Inferior parietal cortex (tissue), 1 donor: ENCODE measurements around the gene ABHD10.
A peak's percentile ranks its signal among the peaks of the same experiment; 100 is the strongest.

Experiments used
- DNase-seq: peaks from one replicate; pipeline ENCODE4 v3.0.0-alpha.2; 2016; ENCODE audit errors: extremely low spot score

The ABHD10 gene

GRCh38 chr3:111978583-111979433, at the start of gene ABHD10:
Gene ABHD10 (plus strand): TSS chr3:111979026. CDS start chr3:111979062, 36 bp downstream.
- peak; percentile 99 for DNase-seq

GRCh38 chr3:111929484-111929883, 49.3 kb upstream of the ABHD10 start:
- DNase-seq: no peak

GRCh38 chr3:111932946-111933345, 45.9 kb upstream of the ABHD10 start:
- no peak for DNase-seq

GRCh38 chr3:111936191-111936841, 42.5 kb upstream of the ABHD10 start:
- DNase-seq: no peak

- no peak for DNase-seq
These were observed 41.9 kb upstream of the ABHD10 start for GRCh38 chr3:111936967-111937366.

- DNase-seq: no peak
These were observed 41.0 kb upstream of the ABHD10 start for GRCh38 chr3:111937871-111938270.

- no peak for DNase-seq
These were observed 39.0 kb upstream of the ABHD10 start for GRCh38 chr3:111939873-111940272.

GRCh38 chr3:111943533-111943932, 35.3 kb upstream of the ABHD10 start:
- no peak for DNase-seq

GRCh38 chr3:111944372-111944771, 34.5 kb upstream of the ABHD10 start:
- DNase-seq: no peak

GRCh38 chr3:111947231-111947630, 31.6 kb upstream of the ABHD10 start:
- no peak for DNase-seq

GRCh38 chr3:111948786-111949185, 30.0 kb upstream of the ABHD10 start:
- no peak for DNase-seq

- DNase-seq: no peak
These were observed 29.1 kb upstream of the ABHD10 start for GRCh38 chr3:111949712-111950111.

GRCh38 chr3:111951032-111951431, 27.8 kb upstream of the ABHD10 start:
- no peak for DNase-seq

- DNase-seq: no peak
These were observed 26.7 kb upstream of the ABHD10 start for GRCh38 chr3:111952086-111952485.

- DNase-seq: no peak
These were observed 25.9 kb upstream of the ABHD10 start for GRCh38 chr3:111952866-111953450.

GRCh38 chr3:111954228-111954990, 24.4 kb upstream of the ABHD10 start:
- no peak for DNase-seq

- DNase-seq: no peak
These were observed 22.9 kb upstream of the ABHD10 start for GRCh38 chr3:111955876-111956275.

GRCh38 chr3:111956449-111956848, 22.4 kb upstream of the ABHD10 start:
- DNase-seq: no peak

- no peak for DNase-seq
These were observed 21.7 kb upstream of the ABHD10 start for GRCh38 chr3:111956995-111957734.

- DNase-seq: no peak
These were observed 17.2 kb upstream of the ABHD10 start for GRCh38 chr3:111961461-111962164.

- no peak for DNase-seq
These were observed 15.4 kb upstream of the ABHD10 start for GRCh38 chr3:111963424-111963823.
